OCI-LY3 (cell line): Measurements from ENCODE around the gene USH2A.

ENCODE experiments used
- H2AFZ ChIP-seq: fragments of 200-600, 300-600 bp; shearing (Covaris generic); 2 replicates; pipeline ENCODE4 v1.6.0; 2014; ENCODE audit warnings: antibody characterized with exemption, low read depth, low read length
- H3K27ac ChIP-seq: fragments of 200-600, 300-600 bp; sonication (generic); 2 replicates; pipeline ENCODE4 v1.5.1; 2014; ENCODE audit warnings: mild to moderate bottlenecking, low read length, moderate library complexity, mixed read lengths
- H3K27me3 ChIP-seq: fragments of 200-600, 300-600 bp; sonication (generic); 2 replicates; pipeline ENCODE4 v1.6.1; 2014; ENCODE audit warnings: low read depth, low read length, mixed read lengths
- H3K36me3 ChIP-seq: fragments of 200-600, 300-600 bp; sonication (generic); replicated peaks from 2 replicates; pipeline ENCODE3; 2014; ENCODE audit warnings: low read depth, low read length, mixed read lengths
- H3K4me1 ChIP-seq: fragments of 300-600, 200-600 bp; sonication (generic); 2 replicates; pipeline ENCODE4 v1.6.1; 2014; ENCODE audit warnings: low read length, mixed read lengths
- H3K4me2 ChIP-seq: fragments of 200-600, 300-600 bp; sonication (generic); 2 replicates; pipeline ENCODE4 v1.6.1; 2014; ENCODE audit warnings: low read length, mixed read lengths
- H3K4me3 ChIP-seq: fragments of 300-600, 200-600 bp; sonication (generic); 2 replicates; pipeline ENCODE4 v1.5.1; 2014; ENCODE audit warnings: antibody characterized with exemption, mild to moderate bottlenecking, low read length, moderate library complexity
- H3K79me2 ChIP-seq: fragments of 300-600, 200-600 bp; shearing (Covaris generic); 2 replicates; pipeline ENCODE4 v1.6.1; 2014; ENCODE audit warnings: mild to moderate bottlenecking, low read length, mixed read lengths
- H3K9ac ChIP-seq: fragments of 300-600, 200-600 bp; shearing (Covaris generic); 2 replicates; pipeline ENCODE4 v1.6.0; 2014; ENCODE audit warnings: mild to moderate bottlenecking, low read length, moderate library complexity
- H3K9me3 ChIP-seq: fragments of 200-600, 300-600 bp; shearing (Covaris generic); 2 replicates; pipeline ENCODE4 v1.6.1; 2014; ENCODE audit warnings: low read length, mixed read lengths; ENCODE audit not compliant: insufficient read depth
- H4K20me1 ChIP-seq: fragments of 200-600, 300-600 bp; sonication (generic); 2 replicates; pipeline ENCODE4 v1.6.1; 2016; ENCODE audit warnings: low read length, mixed read lengths; ENCODE audit not compliant: insufficient read depth
- EZH2phosphoT487 ChIP-seq: fragments of 200-600 bp; shearing (Covaris generic); IDR thresholded peaks from 2 replicates; pipeline ENCODE4 v1.6.1; 2018; ENCODE audit warnings: antibody characterized with exemption, mixed run types, low read depth
- TF ChIP-seq, protein P1 (sequence below): fragments of 200-600, 300-600 bp; sonication (generic); IDR thresholded peaks from 2 replicates; pipeline ENCODE4 v1.5.1; 2014; ENCODE audit warnings: antibody characterized with exemption, low read length, low read depth

Gene USH2A

DNA sequence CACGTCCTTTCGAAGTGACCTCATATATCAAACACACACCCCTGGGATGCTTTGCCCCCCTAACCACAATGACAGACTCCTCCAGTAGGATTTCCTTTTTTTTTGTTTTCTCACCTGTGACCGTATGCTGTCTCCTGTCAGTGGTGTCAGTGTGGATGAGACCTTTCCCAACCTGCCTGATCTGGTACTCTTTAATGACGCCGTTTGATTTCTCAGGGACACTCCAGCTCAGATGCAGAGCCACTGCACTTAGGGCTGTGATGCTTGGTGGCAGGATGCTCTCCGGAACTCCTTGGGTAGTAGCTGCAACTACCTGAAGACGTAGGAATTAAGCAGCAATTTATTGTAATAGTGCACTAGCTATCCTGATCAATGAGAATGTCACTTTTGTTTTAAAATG is 643.5 kb downstream of the USH2A start:
- H3K27ac ChIP-seq, result no peak overlapping the region
- H3K27me3 ChIP-seq, result peaks cover 3% of the 10 kb centered on the region; the same call in 1 of the 2 replicates
- no peaks in the 10 kb centered on the region for H3K4me1 ChIP-seq
- no peak overlapping the region for H3K4me2 ChIP-seq
- no peaks in the 10 kb centered on the region for H3K9me3 ChIP-seq
- H3K4me3 ChIP-seq, result no peak overlapping the region
- no peaks in the 10 kb centered on the region for H4K20me1 ChIP-seq
- no peak overlapping the region for H2AFZ ChIP-seq
- no peaks in the 10 kb centered on the region for H3K36me3 ChIP-seq
- TF ChIP-seq, protein P1, sequence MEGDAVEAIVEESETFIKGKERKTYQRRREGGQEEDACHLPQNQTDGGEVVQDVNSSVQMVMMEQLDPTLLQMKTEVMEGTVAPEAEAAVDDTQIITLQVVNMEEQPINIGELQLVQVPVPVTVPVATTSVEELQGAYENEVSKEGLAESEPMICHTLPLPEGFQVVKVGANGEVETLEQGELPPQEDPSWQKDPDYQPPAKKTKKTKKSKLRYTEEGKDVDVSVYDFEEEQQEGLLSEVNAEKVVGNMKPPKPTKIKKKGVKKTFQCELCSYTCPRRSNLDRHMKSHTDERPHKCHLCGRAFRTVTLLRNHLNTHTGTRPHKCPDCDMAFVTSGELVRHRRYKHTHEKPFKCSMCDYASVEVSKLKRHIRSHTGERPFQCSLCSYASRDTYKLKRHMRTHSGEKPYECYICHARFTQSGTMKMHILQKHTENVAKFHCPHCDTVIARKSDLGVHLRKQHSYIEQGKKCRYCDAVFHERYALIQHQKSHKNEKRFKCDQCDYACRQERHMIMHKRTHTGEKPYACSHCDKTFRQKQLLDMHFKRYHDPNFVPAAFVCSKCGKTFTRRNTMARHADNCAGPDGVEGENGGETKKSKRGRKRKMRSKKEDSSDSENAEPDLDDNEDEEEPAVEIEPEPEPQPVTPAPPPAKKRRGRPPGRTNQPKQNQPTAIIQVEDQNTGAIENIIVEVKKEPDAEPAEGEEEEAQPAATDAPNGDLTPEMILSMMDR, result no peak
- no peak for TF ChIP-seq EZH2phosphoT487
- no peak overlapping the region for H3K9ac ChIP-seq
- no peaks in the 10 kb centered on the region for H3K79me2 ChIP-seq

DNA sequence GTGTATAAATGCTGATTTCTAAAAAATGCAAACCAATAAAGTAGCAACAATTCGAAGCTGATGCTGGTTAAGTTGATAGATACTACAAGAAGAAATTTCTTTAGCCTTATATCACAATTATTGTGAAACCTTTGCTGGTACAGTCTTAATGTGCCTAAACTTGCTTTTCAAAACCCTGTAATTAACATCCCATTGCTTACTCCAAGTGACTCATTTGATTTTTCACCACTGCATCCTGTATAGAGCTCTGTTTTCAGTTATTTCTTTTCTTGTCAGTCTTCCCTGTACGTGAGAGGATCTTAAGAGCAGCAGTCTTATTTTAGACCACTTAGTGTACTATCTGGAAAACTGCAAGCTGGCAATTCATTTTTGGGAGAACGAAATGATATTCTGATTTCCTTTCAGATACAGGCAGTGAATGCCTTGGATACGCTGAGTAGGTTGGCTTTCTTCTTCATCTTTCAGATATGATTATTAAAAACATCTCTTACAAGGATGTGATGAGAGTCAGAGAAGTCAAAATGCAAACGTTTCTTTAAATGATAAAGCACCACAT is 645.8 kb downstream of the USH2A start:
- H3K9me3 ChIP-seq, result no peaks in the 10 kb centered on the region
- no peaks in the 10 kb centered on the region for H4K20me1 ChIP-seq
- peaks cover 3% of the 10 kb centered on the region; the same call in 1 of the 2 replicates for H3K27me3 ChIP-seq
- H3K79me2 ChIP-seq, result no peaks in the 10 kb centered on the region
- no peak overlapping the region for H3K4me3 ChIP-seq
- H2AFZ ChIP-seq, result no peak overlapping the region
- TF ChIP-seq, protein P1, result no peak
- no peak for TF ChIP-seq EZH2phosphoT487
- no peaks in the 10 kb centered on the region for H3K36me3 ChIP-seq
- no peak overlapping the region for H3K9ac ChIP-seq
- no peaks in the 10 kb centered on the region for H3K4me1 ChIP-seq
- no peak overlapping the region for H3K27ac ChIP-seq
- H3K4me2 ChIP-seq, result no peak overlapping the region

DNA sequence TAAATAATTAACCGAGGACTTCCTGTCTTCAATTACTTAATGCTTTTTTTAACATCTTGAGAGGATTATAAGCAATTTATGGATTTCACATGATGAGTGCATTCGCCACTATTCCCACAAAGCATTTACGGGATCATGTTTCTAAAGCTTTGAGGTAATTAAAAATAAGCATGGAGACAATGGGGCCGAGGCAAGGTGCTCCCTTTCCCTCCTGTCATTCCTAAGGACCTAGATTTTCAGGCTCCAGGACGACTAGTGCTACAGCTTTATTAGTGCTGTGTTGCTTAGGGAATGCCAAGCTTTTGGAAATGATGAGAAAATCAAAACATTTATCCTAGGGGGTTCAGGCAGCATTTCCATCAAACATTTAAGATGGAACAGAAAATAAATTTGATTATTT is 646.9 kb downstream of the USH2A start:
- no peak for TF ChIP-seq EZH2phosphoT487
- TF ChIP-seq, protein P1, result no peak
- Histone ChIP-seq H3K9ac (no peak overlapping the region), H2AFZ (no peak overlapping the region), H3K79me2 (no peaks in the 10 kb centered on the region), H3K4me2 (no peak overlapping the region), H3K4me3 (no peak overlapping the region), H3K27me3 (no peaks in the 10 kb centered on the region), H4K20me1 (no peaks in the 10 kb centered on the region), H3K9me3 (no peaks in the 10 kb centered on the region), H3K36me3 (no peaks in the 10 kb centered on the region), H3K4me1 (no peaks in the 10 kb centered on the region), H3K27ac (no peak overlapping the region)

DNA sequence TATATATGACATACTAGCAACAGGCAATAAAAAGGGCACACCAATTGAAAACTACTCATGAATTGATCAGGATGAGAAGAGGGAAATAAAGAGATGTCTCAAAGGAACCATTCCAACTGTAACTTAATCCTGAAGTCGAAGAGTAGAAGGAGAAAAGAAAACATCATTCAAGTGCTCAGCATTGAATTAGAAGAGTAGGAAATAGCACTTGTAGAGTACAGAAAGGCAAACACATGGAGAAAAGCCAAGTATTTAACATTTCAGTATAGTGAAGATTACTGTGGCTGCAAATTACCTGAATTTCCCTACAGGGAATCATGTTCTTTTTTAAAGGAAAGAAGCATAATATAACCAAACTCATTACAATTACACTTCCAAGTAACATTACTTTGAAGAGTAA is 651.1 kb downstream of the USH2A start:
- H3K9ac ChIP-seq, result no peak overlapping the region
- H3K4me1 ChIP-seq, result no peaks in the 10 kb centered on the region
- TF ChIP-seq, protein P1, result no peak
- no peak for TF ChIP-seq EZH2phosphoT487
- no peaks in the 10 kb centered on the region for H3K79me2 ChIP-seq
- H3K4me3 ChIP-seq, result no peak overlapping the region
- no peaks in the 10 kb centered on the region for H3K36me3 ChIP-seq
- no peak overlapping the region for H3K27ac ChIP-seq
- H2AFZ ChIP-seq, result no peak overlapping the region
- H3K27me3 ChIP-seq, result no peaks in the 10 kb centered on the region
- H3K9me3 ChIP-seq, result no peaks in the 10 kb centered on the region
- H3K4me2 ChIP-seq, result no peak overlapping the region
- H4K20me1 ChIP-seq, result no peaks in the 10 kb centered on the region
